KOPT-K1 (cell line): ENCODE measurements around the gene MED16.
"Not testable (repeated sequence)": the region's sequence is repeated elsewhere in the genome, so short reads cannot be mapped to it uniquely, and the experiment has no call there.

Experiments used
- H3K27ac ChIP-seq: fragments of 200-600 bp; sonication (generic); 2 replicates; pipeline ENCODE4 v1.5.1; 2016; ENCODE audit warnings: antibody characterized with exemption, mild to moderate bottlenecking, low read depth, low read length; ENCODE audit not compliant: poor library complexity, severe bottlenecking
- H3K36me3 ChIP-seq: fragments of 200-600 bp; sonication (generic); 2 replicates; pipeline ENCODE4 v1.5.1; 2017; ENCODE audit warnings: antibody characterized with exemption, mild to moderate bottlenecking, low read length, moderate library complexity; ENCODE audit not compliant: insufficient read depth
- H3K9me3 ChIP-seq: fragments of 200-600 bp; sonication (generic); 2 replicates; pipeline ENCODE4 v1.5.1; 2017; ENCODE audit warnings: antibody characterized with exemption, low read length, mild to moderate bottlenecking; ENCODE audit not compliant: insufficient read depth, poor library complexity, severe bottlenecking

Gene MED16

GRCh38 chr19:877992-878660 lies 14.9 kb downstream of the MED16 start:
- not testable (repeated sequence) for H3K27ac ChIP-seq, H3K9me3 ChIP-seq
- H3K36me3 ChIP-seq, result peaks cover 51% of the 10 kb centered on the region; the same call in 1 of the 2 replicates

- Histone ChIP-seq H3K27ac (no peak overlapping the region), H3K36me3 (peaks cover 39% of the 10 kb centered on the region; the same call in 1 of the 2 replicates), H3K9me3 (no peaks in the 10 kb centered on the region)
Observed at GRCh38 chr19:876780-877314, 16.1 kb downstream of the MED16 start.

GRCh38 chr19:876089-876488 lies 16.9 kb downstream of the MED16 start:
- Histone ChIP-seq H3K27ac (no peak overlapping the region), H3K9me3 (no peaks in the 10 kb centered on the region), H3K36me3 (peaks cover 36% of the 10 kb centered on the region; the same call in 1 of the 2 replicates)

- Histone ChIP-seq H3K27ac (no peak overlapping the region), H3K36me3 (peaks cover 40% of the 10 kb centered on the region; the same call in 1 of the 2 replicates), H3K9me3 (no peaks in the 10 kb centered on the region)
Observed at GRCh38 chr19:875265-875879, 17.6 kb downstream of the MED16 start.

GRCh38 chr19:873561-874041 lies 19.4 kb downstream of the MED16 start:
- Histone ChIP-seq H3K36me3 (peaks cover 55% of the 10 kb centered on the region; the same call in 1 of the 2 replicates), H3K9me3 (no peaks in the 10 kb centered on the region), H3K27ac (no peak overlapping the region)

- Histone ChIP-seq H3K36me3 (peaks cover 60% of the 10 kb centered on the region; the same call in 1 of the 2 replicates), H3K27ac (no peak overlapping the region), H3K9me3 (no peaks in the 10 kb centered on the region)
Observed at GRCh38 chr19:873084-873483, 19.9 kb downstream of the MED16 start.

GRCh38 chr19:872266-872951 lies 20.6 kb downstream of the MED16 start:
- H3K27ac ChIP-seq, result no peak overlapping the region
- no peaks in the 10 kb centered on the region for H3K9me3 ChIP-seq
- peaks cover 66% of the 10 kb centered on the region; the same call in 1 of the 2 replicates for H3K36me3 ChIP-seq

GRCh38 chr19:871446-872265 lies 21.3 kb downstream of the MED16 start:
- H3K27ac ChIP-seq, result no peak overlapping the region
- peaks cover 69% of the 10 kb centered on the region; the same call in 1 of the 2 replicates for H3K36me3 ChIP-seq

GRCh38 chr19:870963-871401 lies 22.0 kb downstream of the MED16 start:
- Histone ChIP-seq H3K36me3 (peaks cover 65% of the 10 kb centered on the region; the same call in 1 of the 2 replicates), H3K27ac (no peak overlapping the region), H3K9me3 (no peaks in the 10 kb centered on the region)

More at GRCh38 chr19:871446-872265, 21.3 kb downstream of the MED16 start:
- H3K9me3 ChIP-seq, result no peaks in the 10 kb centered on the region

GRCh38 chr19:870314-870713 lies 22.7 kb downstream of the MED16 start:
- Histone ChIP-seq H3K9me3 (no peaks in the 10 kb centered on the region), H3K36me3 (peaks cover 59% of the 10 kb centered on the region; the same call in 1 of the 2 replicates), H3K27ac (no peak overlapping the region)

- peaks cover 53% of the 10 kb centered on the region; the same call in 1 of the 2 replicates for H3K36me3 ChIP-seq
- no peaks in the 10 kb centered on the region for H3K9me3 ChIP-seq
- H3K27ac ChIP-seq, result no peak overlapping the region
Observed at GRCh38 chr19:869245-870177, 23.5 kb downstream of the MED16 start.

GRCh38 chr19:868458-869244 lies 24.3 kb downstream of the MED16 start:
- H3K9me3 ChIP-seq, result no peaks in the 10 kb centered on the region
- H3K27ac ChIP-seq, result no peak overlapping the region
- H3K36me3 ChIP-seq, result peaks cover 44% of the 10 kb centered on the region; the same call in 1 of the 2 replicates
